Prostate gland (tissue), 2 donors: ENCODE results near the gene CITED1.

ENCODE experiments used
- CTCF ChIP-seq, 4 experiments: fragments of 200-600 bp in 2 of 4; fragments of 450-650 bp in 2 of 4; sonication (generic) in 2 of 4; IDR thresholded peaks; 1 replicate in 3 of 4; 2 replicates in 1 of 4; pipeline ENCODE4 v1.5.1; 2016 to 2019; ENCODE audit warnings: antibody characterized with exemption in 4 of 4, mild to moderate bottlenecking in 2 of 4, moderate library complexity in 2 of 4
- POLR2A ChIP-seq: fragments of 450-650 bp; IDR thresholded peaks from one replicate; pipeline ENCODE4 v1.6.1; 2016; ENCODE audit warnings: antibody characterized with exemption, mild to moderate bottlenecking

GRCh38 chrX:72269671-72270251, 36.0 kb downstream of the CITED1 start:
- TF ChIP-seq CTCF (IDR thresholded peaks at IDR 0.05) (no peak), POLR2A (no peak)
